Calu3 (cell line): ENCODE measurements around the gene RPS28. TPM values are rescaled to one million over a fixed set of nuclear protein-coding genes. Genes with fewer than 3 reads are reported as not detected.

ENCODE experiments used
- BruUV-seq: library from RNA; stranded (reverse); fragments of 400-500 nt; replicated peaks from 2 replicates; lab custom pipeline; 2021; lab: Mats Ljungman, UMichigan
- CTCF ChIA-PET: fragments of 300-600 bp; sonication (Branson Sonifier 250); formaldehyde crosslinking; loops from one replicate; lab custom pipeline; 2022; ENCODE audit warnings: antibody characterized with exemption; lab: Charles Lee
- DNase-seq: peaks from one replicate; pipeline ENCODE4 v3.0.0; 2022
- H3K27ac Mint-ChIP-seq: one replicate; pipeline ENCODE4 v1.8.0; 2022; ENCODE audit warnings: mixed read lengths; ENCODE audit not compliant: unreplicated experiment
- H3K27me3 Mint-ChIP-seq: one replicate; pipeline ENCODE4 v1.8.0; 2022; ENCODE audit warnings: mixed read lengths; ENCODE audit not compliant: unreplicated experiment
- H3K36me3 Mint-ChIP-seq: one replicate; pipeline ENCODE4 v1.8.0; 2022; ENCODE audit warnings: mild to moderate bottlenecking, moderate library complexity, mixed read lengths; ENCODE audit not compliant: insufficient read depth, unreplicated experiment
- H3K4me1 Mint-ChIP-seq: one replicate; pipeline ENCODE4 v1.8.0; 2022; ENCODE audit warnings: mild to moderate bottlenecking, low read depth, mixed read lengths; ENCODE audit not compliant: unreplicated experiment
- H3K4me3 Mint-ChIP-seq: one replicate; pipeline ENCODE4 v1.8.0; 2022; ENCODE audit warnings: mild to moderate bottlenecking, low read depth, moderate library complexity, mixed read lengths; ENCODE audit not compliant: unreplicated experiment
- H3K9me3 Mint-ChIP-seq: one replicate; pipeline ENCODE4 v1.8.0; 2022; ENCODE audit warnings: low read depth, mixed read lengths; ENCODE audit not compliant: unreplicated experiment
- CTCF ChIP-seq: fragments of 200-600 bp; IDR thresholded peaks from one replicate; pipeline ENCODE4 v1.8.0; 2022; ENCODE audit warnings: antibody characterized with exemption; ENCODE audit not compliant: unreplicated experiment
- intact Hi-C: fragments of 100-400 bp; cut with micrococcal nuclease; formaldehyde crosslinking; loops from one replicate; pipeline ENCODE4 v1.10.0; 2022; ENCODE audit not compliant: unreplicated experiment
- total RNA-seq: library from RNA; stranded (reverse); gene quantifications from 2 replicates; pipeline ENCODE4 v1.2.3, GENCODE V29; 2022

The RPS28 gene
- total RNA-seq, 1 experiment from 2014 or later = 565 TPM

- H3K27me3 Mint-ChIP-seq = no peaks in the 10 kb centered on the region
- intact Hi-C loops = no loop called here
- peaks cover 10% of the 10 kb centered on the region for H3K36me3 Mint-ChIP-seq
- DNase-seq = no peak
- no TSS peak for BruUV-seq
- no peak overlapping the region for H3K27ac Mint-ChIP-seq
- peaks cover 2% of the 10 kb centered on the region for H3K9me3 Mint-ChIP-seq
- TF ChIP-seq CTCF = no peak
- H3K4me3 Mint-ChIP-seq = no peak overlapping the region
- H3K4me1 Mint-ChIP-seq = peaks cover 10% of the 10 kb centered on the region
- CTCF ChIA-PET = interaction anchor here (1.0 kb wide), 1 partner anchor 54 kb away, joined by 3 read pairs; the partner anchor contains the start of gene MARCHF2
Measured at GRCh38 chr19:8358948-8359347, 37.7 kb downstream of the RPS28 start.

GRCh38 chr19:8360196-8360595, 38.9 kb downstream of the RPS28 start:
- H3K9me3 Mint-ChIP-seq = peaks cover 2% of the 10 kb centered on the region
- H3K4me3 Mint-ChIP-seq = no peak overlapping the region
- no TSS peak for BruUV-seq
- TF ChIP-seq CTCF = no peak
- H3K27me3 Mint-ChIP-seq = no peaks in the 10 kb centered on the region
- CTCF ChIA-PET = interaction anchor here (0.6 to 0.7 kb wide), 3 partner anchors 84 to 256 kb away, joined by 3 to 4 read pairs (median 3); no protein-coding TSS in a partner anchor
- H3K4me1 Mint-ChIP-seq = peaks cover 10% of the 10 kb centered on the region
- intact Hi-C loops = no loop called here
- no peak overlapping the region for H3K27ac Mint-ChIP-seq
- no peak for DNase-seq
- H3K36me3 Mint-ChIP-seq = peaks cover 16% of the 10 kb centered on the region

- no TSS peak for BruUV-seq
- CTCF ChIA-PET = interaction anchor here (0.5 to 1.2 kb wide), 5 partner anchors 28 to 161 kb away, joined by 3 to 5 read pairs (median 4); partner anchors contain the start of genes MARCHF2 and RAB11B
- TF ChIP-seq CTCF = no peak
- H3K36me3 Mint-ChIP-seq = peaks cover 19% of the 10 kb centered on the region
- peak overlapping the region; percentile 66 for H3K27ac Mint-ChIP-seq
- intact Hi-C loops = no loop called here
- H3K9me3 Mint-ChIP-seq = no peaks in the 10 kb centered on the region
- no peaks in the 10 kb centered on the region for H3K27me3 Mint-ChIP-seq
- H3K4me1 Mint-ChIP-seq = peaks cover 15% of the 10 kb centered on the region
- no peak overlapping the region for H3K4me3 Mint-ChIP-seq
- peak; percentile 90 for DNase-seq
Measured at GRCh38 chr19:8361921-8362793, 40.9 kb downstream of the RPS28 start.

- CTCF ChIA-PET = interaction anchor here (0.6 to 1.2 kb wide), 4 partner anchors 11 to 149 kb away, joined by 3 to 9 read pairs (median 4); partner anchors contain the start of gene ZNF414
- no TSS peak for BruUV-seq
- TF ChIP-seq CTCF = no peak
- Mint-ChIP-seq H3K4me1 (peaks cover 25% of the 10 kb centered on the region), H3K27me3 (no peaks in the 10 kb centered on the region), H3K36me3 (peaks cover 26% of the 10 kb centered on the region), H3K4me3 (peak within 1 kb of the TSS; percentile 22), H3K9me3 (no peaks in the 10 kb centered on the region), H3K27ac (peak within 1 kb of the TSS; percentile 50)
- intact Hi-C loops = no loop called here
- DNase-seq = peak; percentile 40
Measured at GRCh38 chr19:8363803-8364771, 42.8 kb downstream of the RPS28 start, which contains the start of gene ANGPTL4. ANGPTL4 (plus strand) TSS chr19:8364155; CDS start chr19:8364322, 167 bp downstream.
